ENCODE results near the gene EPB41L4A. TPM values are rescaled to one million over a fixed set of nuclear protein-coding genes. Genes with fewer than 3 reads are reported as not detected.
"Not testable (repeated sequence)": the region's sequence is repeated elsewhere in the genome, so short reads cannot be mapped to it uniquely, and the experiment has no call there.

Gene EPB41L4A
- total RNA-seq, 1 experiment from 2014 or later = 1.7 TPM

- H3K27ac ChIP-seq = no peak overlapping the region
- H3K36me3 ChIP-seq = no peaks in the 10 kb centered on the region
- no peak for DNase-seq
- no peaks in the 10 kb centered on the region for H3K9me3 ChIP-seq (replicated peaks)
- H3K27me3 ChIP-seq = no peaks in the 10 kb centered on the region
- no peak overlapping the region for H3K4me3 ChIP-seq
- H3K4me1 ChIP-seq = no peaks in the 10 kb centered on the region
Observed at GRCh38 chr5:112253478-112254250, 165.4 kb downstream of the EPB41L4A start.

GRCh38 chr5:112250551-112250950 lies 168.5 kb downstream of the EPB41L4A start:
- Histone ChIP-seq H3K27me3 (no peaks in the 10 kb centered on the region), H3K36me3 (no peaks in the 10 kb centered on the region), H3K4me1 (no peaks in the 10 kb centered on the region), H3K27ac (no peak overlapping the region), H3K9me3 (replicated peaks) (no peaks in the 10 kb centered on the region), H3K4me3 (no peak overlapping the region)
- DNase-seq = no peak

- H3K36me3 ChIP-seq = no peaks in the 10 kb centered on the region
Observed at GRCh38 chr5:112248623-112249022, 170.5 kb downstream of the EPB41L4A start.

GRCh38 chr5:112247960-112248359 lies 171.1 kb downstream of the EPB41L4A start:
- H3K9me3 ChIP-seq (replicated peaks) = no peaks in the 10 kb centered on the region
- H3K36me3 ChIP-seq = no peaks in the 10 kb centered on the region
- H3K27ac ChIP-seq = no peak overlapping the region
- H3K27me3 ChIP-seq = no peaks in the 10 kb centered on the region
- no peak overlapping the region for H3K4me3 ChIP-seq
- H3K4me1 ChIP-seq = no peaks in the 10 kb centered on the region
- no peak for DNase-seq

More at GRCh38 chr5:112248623-112249022, 170.5 kb downstream of the EPB41L4A start:
- no peaks in the 10 kb centered on the region for H3K4me1 ChIP-seq
- no peaks in the 10 kb centered on the region for H3K9me3 ChIP-seq (replicated peaks)
- H3K27me3 ChIP-seq = no peaks in the 10 kb centered on the region
- no peak overlapping the region for H3K4me3 ChIP-seq
- no peak overlapping the region for H3K27ac ChIP-seq
- no peak for DNase-seq

- Histone ChIP-seq H3K36me3 (no peaks in the 10 kb centered on the region), H3K4me3 (no peak overlapping the region), H3K27me3 (no peaks in the 10 kb centered on the region), H3K4me1 (no peaks in the 10 kb centered on the region), H3K9me3 (replicated peaks) (no peaks in the 10 kb centered on the region), H3K27ac (no peak overlapping the region)
- no peak for DNase-seq
Observed at GRCh38 chr5:112245656-112246055, 173.4 kb downstream of the EPB41L4A start.

- Histone ChIP-seq H3K4me3 (no peak overlapping the region), H3K4me1 (no peaks in the 10 kb centered on the region), H3K27me3 (no peaks in the 10 kb centered on the region), H3K9me3 (replicated peaks) (no peaks in the 10 kb centered on the region), H3K36me3 (no peaks in the 10 kb centered on the region), H3K27ac (no peak overlapping the region)
- DNase-seq = peak in 1 of 2 experiments; percentile 6
Observed at GRCh38 chr5:112239996-112240395, 179.1 kb downstream of the EPB41L4A start.

- H3K27me3 ChIP-seq = no peaks in the 10 kb centered on the region
- H3K27ac ChIP-seq = no peak overlapping the region
- H3K36me3 ChIP-seq = no peaks in the 10 kb centered on the region
- H3K4me3 ChIP-seq = no peak overlapping the region
- no peaks in the 10 kb centered on the region for H3K9me3 ChIP-seq (replicated peaks)
- no peaks in the 10 kb centered on the region for H3K4me1 ChIP-seq
- DNase-seq = no peak
Observed at GRCh38 chr5:112238473-112238872, 180.6 kb downstream of the EPB41L4A start.

GRCh38 chr5:112237456-112237855 lies 181.6 kb downstream of the EPB41L4A start:
- Histone ChIP-seq H3K9me3 (replicated peaks) (no peaks in the 10 kb centered on the region), H3K27me3 (no peaks in the 10 kb centered on the region), H3K36me3 (no peaks in the 10 kb centered on the region), H3K27ac (no peak overlapping the region), H3K4me3 (no peak overlapping the region), H3K4me1 (no peaks in the 10 kb centered on the region)
- no peak for DNase-seq

GRCh38 chr5:112234000-112234399 lies 185.1 kb downstream of the EPB41L4A start:
- Histone ChIP-seq H3K9me3 (replicated peaks) (no peaks in the 10 kb centered on the region), H3K27me3 (no peaks in the 10 kb centered on the region), H3K36me3 (no peaks in the 10 kb centered on the region), H3K4me1 (no peaks in the 10 kb centered on the region), H3K27ac (no peak overlapping the region), H3K4me3 (no peak overlapping the region)
- DNase-seq = no peak

GRCh38 chr5:112232667-112233066 lies 186.4 kb downstream of the EPB41L4A start:
- Histone ChIP-seq H3K4me3 (no peak overlapping the region), H3K9me3 (replicated peaks) (no peaks in the 10 kb centered on the region), H3K4me1 (no peaks in the 10 kb centered on the region), H3K27ac (no peak overlapping the region), H3K36me3 (no peaks in the 10 kb centered on the region), H3K27me3 (no peaks in the 10 kb centered on the region)
- DNase-seq = no peak

GRCh38 chr5:112230606-112231005 lies 188.5 kb downstream of the EPB41L4A start:
- no peak for DNase-seq
- no peaks in the 10 kb centered on the region for H3K36me3 ChIP-seq
- H3K4me3 ChIP-seq = no peak overlapping the region
- H3K27me3 ChIP-seq = peaks cover 2% of the 10 kb centered on the region; the same call in 1 of the 2 replicates
- no peak overlapping the region for H3K27ac ChIP-seq
- H3K9me3 ChIP-seq (replicated peaks) = no peaks in the 10 kb centered on the region
- no peaks in the 10 kb centered on the region for H3K4me1 ChIP-seq

- Histone ChIP-seq H3K4me3 (no peak overlapping the region), H3K9me3 (replicated peaks) (no peaks in the 10 kb centered on the region), H3K27me3 (peaks cover 2% of the 10 kb centered on the region; the same call in 1 of the 2 replicates), H3K36me3 (no peaks in the 10 kb centered on the region), H3K27ac (no peak overlapping the region), H3K4me1 (no peaks in the 10 kb centered on the region)
- DNase-seq = peak; percentile 33 to 34
Observed at GRCh38 chr5:112228667-112229066, 190.4 kb downstream of the EPB41L4A start.

- no peaks in the 10 kb centered on the region for H3K4me1 ChIP-seq
- no peaks in the 10 kb centered on the region for H3K9me3 ChIP-seq (replicated peaks)
- H3K27me3 ChIP-seq = peaks cover 2% of the 10 kb centered on the region; the same call in 1 of the 2 replicates
- no peak for DNase-seq
- H3K4me3 ChIP-seq = no peak overlapping the region
- no peaks in the 10 kb centered on the region for H3K36me3 ChIP-seq
- H3K27ac ChIP-seq = no peak overlapping the region
Observed at GRCh38 chr5:112227911-112228631, 191.0 kb downstream of the EPB41L4A start.

GRCh38 chr5:112226215-112226614 lies 192.9 kb downstream of the EPB41L4A start:
- Histone ChIP-seq H3K36me3 (no peaks in the 10 kb centered on the region), H3K9me3 (replicated peaks) (no peaks in the 10 kb centered on the region), H3K4me3 (no peak overlapping the region), H3K27ac (no peak overlapping the region), H3K27me3 (peaks cover 2% of the 10 kb centered on the region; the same call in 1 of the 2 replicates), H3K4me1 (no peaks in the 10 kb centered on the region)
- no peak for DNase-seq

GRCh38 chr5:112222997-112223396 lies 196.1 kb downstream of the EPB41L4A start:
- H3K27ac ChIP-seq; DNase-seq; H3K4me1 ChIP-seq; H3K9me3 ChIP-seq (replicated peaks); H3K36me3 ChIP-seq; H3K4me3 ChIP-seq; H3K27me3 ChIP-seq: not testable (repeated sequence)

Data from SJCRH30 (cell line).